Naive B cell (primary cell): ENCODE results near the gene DCN. TPM values are rescaled to one million over a fixed set of nuclear protein-coding genes. Genes with fewer than 3 reads are reported as not detected.

Experiments used
- ATAC-seq, 2 donors: fragments of 150-1000 bp; cut with Tn5 transposase; 2 replicates each; pipeline ENCODE4 v1.10.0; 2021; ENCODE audit warnings: low read depth in 2 of 2, mild to moderate bottlenecking in 2 of 2, moderate library complexity in 2 of 2
- DNase-seq: peaks from one replicate; pipeline ENCODE4 v3.0.0; 2022
- H3K27ac Mint-ChIP-seq, 6 donors: one replicate each; pipeline ENCODE4 v1.8.0; 2020 to 2022; ENCODE audit warnings: mild to moderate bottlenecking in 6 of 6, mixed read lengths in 6 of 6, moderate library complexity in 5 of 6, inconsistent platforms in 2 of 6
- H3K27me3 Mint-ChIP-seq, 3 donors: one replicate each; pipeline ENCODE4 v1.8.0; 2021 to 2022; ENCODE audit warnings: mixed read lengths in 3 of 3, mild to moderate bottlenecking in 1 of 3
- H3K36me3 Mint-ChIP-seq, 2 donors: one replicate each; pipeline ENCODE4 v1.8.0; 2020 to 2022; ENCODE audit warnings: mixed read lengths in 2 of 2, inconsistent platforms in 1 of 2, mild to moderate bottlenecking in 1 of 2
- H3K4me1 Mint-ChIP-seq, 3 donors: one replicate each; pipeline ENCODE4 v1.8.0; 2020 to 2022; ENCODE audit warnings: mixed read lengths in 3 of 3, inconsistent platforms in 1 of 3, mild to moderate bottlenecking in 1 of 3, moderate library complexity in 1 of 3
- H3K4me3 Mint-ChIP-seq, 8 donors: one replicate each; pipeline ENCODE4 v1.8.0; 2020 to 2022; ENCODE audit warnings: mild to moderate bottlenecking in 8 of 8, mixed read lengths in 8 of 8, moderate library complexity in 8 of 8, inconsistent platforms in 2 of 8
- H3K9me3 Mint-ChIP-seq, 7 donors: one replicate each; pipeline ENCODE4 v1.8.0; 2020 to 2022; ENCODE audit warnings: mixed read lengths in 7 of 7, mild to moderate bottlenecking in 5 of 7, inconsistent platforms in 2 of 7, moderate library complexity in 1 of 7
- polyA plus RNA-seq, 6 donors: library from polyadenylated mRNA; unstranded; fragments of 300-500 nt; fragmentation: Illumina TruSeq; gene quantifications; one replicate each; pipeline ENCODE4 v1.2.3, GENCODE V29; 2021; ENCODE audit warnings: low read depth in 6 of 6

Gene DCN
- polyA plus RNA-seq, 6 donors from 2014 or later = not detected

GRCh38 chr12:91142221-91142631 is 40.4 kb downstream of the DCN start:
- H3K36me3 Mint-ChIP-seq = no peaks in the 10 kb centered on the region
- H3K4me3 Mint-ChIP-seq = no peak overlapping the region
- DNase-seq (no peak), ATAC-seq (no peak)
- H3K27ac Mint-ChIP-seq = no peak overlapping the region
- H3K27me3 Mint-ChIP-seq = peaks cover 0 to 7% (median 0%) of the 10 kb centered on the region in 3 donors
- peaks cover 0 to 4% (median 0%) of the 10 kb centered on the region in 7 donors for H3K9me3 Mint-ChIP-seq
- no peaks in the 10 kb centered on the region for H3K4me1 Mint-ChIP-seq

DNA sequence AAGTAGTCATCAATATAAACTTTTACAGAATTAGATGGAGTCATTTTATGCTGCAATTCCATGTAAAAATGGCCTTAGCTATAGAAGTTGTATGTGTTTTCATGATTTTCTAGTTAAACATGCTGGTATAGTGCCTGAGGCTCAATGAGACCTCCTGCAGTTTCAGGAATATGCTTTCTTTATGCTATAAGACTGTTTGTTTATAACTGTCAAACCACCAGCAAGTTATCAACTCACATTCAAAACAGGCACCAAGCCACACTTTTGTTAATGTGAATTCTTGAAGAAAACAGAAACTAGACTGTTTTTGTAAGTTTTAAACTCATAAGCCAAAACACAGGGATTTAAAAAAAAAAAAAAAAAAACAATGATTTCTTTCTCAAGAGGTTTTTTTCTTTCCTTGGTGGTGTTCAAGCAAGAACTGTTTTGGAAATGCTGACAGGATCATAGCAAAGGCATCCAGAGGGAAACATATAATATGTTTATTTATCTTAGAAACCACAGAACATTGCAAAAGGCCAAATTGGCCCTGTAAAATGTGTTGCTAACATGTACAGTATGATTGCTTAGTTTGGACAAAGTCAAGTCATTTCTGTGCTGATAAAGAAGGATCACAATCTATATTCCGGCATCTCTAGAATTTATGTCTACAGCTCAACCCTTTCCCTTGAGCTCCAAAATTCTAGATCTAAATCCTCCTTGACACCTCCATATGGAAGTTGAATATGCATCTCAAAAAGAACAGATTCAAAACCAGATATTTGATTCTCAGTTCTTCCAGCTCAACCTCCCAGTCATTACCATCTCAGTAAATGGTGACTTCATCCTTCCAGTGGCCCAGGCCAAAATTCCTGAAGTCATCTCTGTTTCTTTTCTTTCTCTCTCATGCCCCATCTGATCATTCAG is 42.3 kb downstream of the DCN start:
- Mint-ChIP-seq H3K9me3 (peaks cover 0 to 2% (median 0%) of the 10 kb centered on the region in 7 donors), H3K4me1 (no peaks in the 10 kb centered on the region), H3K4me3 (no peak overlapping the region), H3K27me3 (peaks cover 0 to 3% (median 0%) of the 10 kb centered on the region in 3 donors), H3K36me3 (no peaks in the 10 kb centered on the region), H3K27ac (no peak overlapping the region)
- ATAC-seq (no peak), DNase-seq (no peak)

DNA sequence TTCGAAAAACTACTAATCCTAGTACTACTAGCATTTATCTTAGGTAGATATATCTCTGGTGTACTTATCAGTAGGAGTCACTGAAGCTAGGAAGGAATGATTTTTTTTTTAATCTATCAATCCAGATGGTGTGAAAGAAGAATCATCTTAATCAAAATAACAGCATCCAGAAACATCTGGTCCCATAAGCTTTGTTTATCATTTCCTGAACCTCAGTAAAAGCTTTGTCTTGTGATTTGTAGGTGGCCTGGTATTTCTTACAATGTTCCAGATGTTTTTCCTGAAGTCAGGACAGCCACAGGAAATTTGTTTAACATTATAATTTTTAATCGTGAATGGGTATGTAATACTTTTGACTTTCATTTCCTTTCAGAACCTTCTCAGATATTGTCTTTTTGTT is 43.3 kb downstream of the DCN start:
- Mint-ChIP-seq H3K27ac (no peak overlapping the region), H3K9me3 (peaks cover 0 to 6% (median 0%) of the 10 kb centered on the region in 7 donors), H3K36me3 (no peaks in the 10 kb centered on the region), H3K4me3 (no peak overlapping the region), H3K27me3 (peaks cover 0 to 3% (median 0%) of the 10 kb centered on the region in 3 donors), H3K4me1 (no peaks in the 10 kb centered on the region)
- DNase-seq (no peak), ATAC-seq (no peak)

- ATAC-seq (no peak), DNase-seq (no peak)
- H3K36me3 Mint-ChIP-seq = no peaks in the 10 kb centered on the region
- peaks cover 0 to 3% (median 0%) of the 10 kb centered on the region in 3 donors for H3K27me3 Mint-ChIP-seq
- no peak overlapping the region for H3K4me3 Mint-ChIP-seq
- no peaks in the 10 kb centered on the region for H3K4me1 Mint-ChIP-seq
- peaks cover 0 to 6% (median 0%) of the 10 kb centered on the region in 7 donors for H3K9me3 Mint-ChIP-seq
- H3K27ac Mint-ChIP-seq = no peak overlapping the region
Observed at GRCh38 chr12:91138337-91138920, 44.2 kb downstream of the DCN start.

DNA sequence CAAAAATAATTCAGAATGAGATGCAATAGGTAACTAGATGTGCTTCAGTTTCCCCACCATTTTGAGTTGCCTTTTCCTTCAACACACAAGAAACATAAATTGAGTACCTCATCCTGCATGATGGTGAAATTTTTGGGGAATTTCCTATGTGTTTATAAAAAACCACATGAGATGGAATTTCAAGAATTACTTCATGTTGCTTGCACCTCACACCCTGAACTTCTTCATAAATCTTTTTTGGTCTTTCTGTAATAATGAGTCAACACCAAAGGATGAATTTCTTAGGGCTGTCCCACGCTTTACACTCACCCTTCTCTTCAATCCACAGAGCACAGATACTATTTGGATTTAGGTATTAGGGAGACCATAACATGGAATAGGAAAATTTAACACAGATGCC is 48.7 kb downstream of the DCN start:
- no peaks in the 10 kb centered on the region for H3K36me3 Mint-ChIP-seq
- H3K27me3 Mint-ChIP-seq = peaks cover 0 to 17% (median 3%) of the 10 kb centered on the region in 3 donors
- H3K27ac Mint-ChIP-seq = no peak overlapping the region
- no peak overlapping the region for H3K4me3 Mint-ChIP-seq
- H3K9me3 Mint-ChIP-seq = peaks cover 0 to 6% (median 4%) of the 10 kb centered on the region in 7 donors
- no peak for ATAC-seq
- no peak for DNase-seq
- H3K4me1 Mint-ChIP-seq = peaks cover 0 to 3% (median 0%) of the 10 kb centered on the region in 3 donors

DNA sequence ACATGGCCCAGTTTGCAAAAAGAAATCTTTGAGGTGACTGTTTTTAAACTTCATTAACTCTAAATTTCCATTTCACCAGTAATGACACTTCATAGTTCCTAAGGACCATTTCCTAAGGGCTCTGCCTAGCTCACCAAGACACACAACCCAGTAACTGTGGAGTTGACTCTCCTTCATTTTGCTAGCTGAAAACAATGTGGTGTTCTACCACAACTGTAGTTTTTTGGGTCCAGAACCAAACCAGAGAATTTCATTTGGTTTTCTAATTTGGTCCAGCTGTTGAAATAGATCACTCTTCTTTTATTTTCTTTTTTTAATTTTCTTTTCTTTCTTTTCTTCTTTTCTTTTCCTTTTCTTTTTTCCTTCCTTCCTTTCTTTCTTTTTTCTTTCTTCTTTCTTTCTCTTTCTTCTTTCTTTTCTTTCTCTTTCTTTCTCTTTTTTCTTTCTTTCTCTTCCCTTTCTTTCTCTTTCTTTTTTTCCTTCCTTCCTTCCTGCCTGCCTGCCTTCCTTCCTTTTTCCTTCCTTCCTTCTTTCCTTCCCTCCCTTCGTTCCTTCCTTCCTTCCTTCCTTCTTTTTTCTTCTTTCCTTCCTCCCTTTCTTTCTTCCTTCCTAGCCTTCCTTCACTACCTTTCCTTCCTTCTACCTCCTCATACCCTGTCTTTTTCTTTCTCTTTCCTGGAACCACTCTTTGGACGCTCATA is 52.8 kb downstream of the DCN start:
- H3K27ac Mint-ChIP-seq = no peak overlapping the region
- H3K36me3 Mint-ChIP-seq = no peaks in the 10 kb centered on the region
- H3K4me1 Mint-ChIP-seq = peaks cover 0 to 3% (median 0%) of the 10 kb centered on the region in 3 donors
- no peak overlapping the region for H3K4me3 Mint-ChIP-seq
- peaks cover 0 to 17% (median 3%) of the 10 kb centered on the region in 3 donors for H3K27me3 Mint-ChIP-seq
- ATAC-seq = no peak
- no peak for DNase-seq
- H3K9me3 Mint-ChIP-seq = peaks cover 0 to 4% (median 2%) of the 10 kb centered on the region in 7 donors

GRCh38 chr12:91127751-91128150 is 54.9 kb downstream of the DCN start:
- DNase-seq (no peak), ATAC-seq (no peak)
- Mint-ChIP-seq H3K27ac (no peak overlapping the region), H3K9me3 (peaks cover 0 to 4% (median 2%) of the 10 kb centered on the region in 7 donors), H3K4me3 (no peak overlapping the region), H3K27me3 (peaks cover 0 to 17% (median 3%) of the 10 kb centered on the region in 3 donors), H3K36me3 (no peaks in the 10 kb centered on the region), H3K4me1 (peaks cover 0 to 3% (median 0%) of the 10 kb centered on the region in 3 donors)

- H3K27me3 Mint-ChIP-seq = peaks cover 0 to 17% (median 6%) of the 10 kb centered on the region in 3 donors
- no peak for DNase-seq
Observed at GRCh38 chr12:91127306-91127705, 55.3 kb downstream of the DCN start.

DNA sequence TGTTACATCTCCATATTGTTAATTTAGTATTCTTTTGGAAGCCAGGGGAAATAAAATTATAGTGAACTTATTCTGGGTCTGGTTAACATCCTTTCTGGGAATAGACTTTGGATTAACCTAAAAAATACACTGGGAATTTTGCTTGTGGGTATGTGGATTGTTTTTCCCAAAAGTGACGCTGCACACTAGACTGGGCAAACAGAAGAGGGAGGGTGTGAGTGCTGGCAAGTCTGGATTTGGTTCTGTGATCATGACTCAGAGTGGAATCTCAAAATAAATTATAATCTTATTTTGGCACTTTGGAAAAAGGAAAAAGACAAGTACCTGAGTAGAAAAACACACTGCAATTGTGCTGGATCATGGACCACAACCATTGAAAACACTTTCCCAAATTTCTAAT is 56.1 kb downstream of the DCN start:
- DNase-seq (no peak), ATAC-seq (no peak)
- Mint-ChIP-seq H3K27ac (no peak overlapping the region), H3K27me3 (peaks cover 0 to 17% (median 3%) of the 10 kb centered on the region in 3 donors), H3K4me1 (peaks cover 0 to 3% (median 0%) of the 10 kb centered on the region in 3 donors), H3K4me3 (no peak overlapping the region), H3K36me3 (no peaks in the 10 kb centered on the region), H3K9me3 (peaks cover 0 to 4% (median 2%) of the 10 kb centered on the region in 7 donors)

More at GRCh38 chr12:91127306-91127705, 55.3 kb downstream of the DCN start:
- ATAC-seq = no peak
- H3K4me3 Mint-ChIP-seq = no peak overlapping the region
- H3K36me3 Mint-ChIP-seq = no peaks in the 10 kb centered on the region
- H3K9me3 Mint-ChIP-seq = peaks cover 0 to 4% (median 2%) of the 10 kb centered on the region in 7 donors
- no peak overlapping the region for H3K27ac Mint-ChIP-seq
- peaks cover 0 to 3% (median 0%) of the 10 kb centered on the region in 3 donors for H3K4me1 Mint-ChIP-seq

DNA sequence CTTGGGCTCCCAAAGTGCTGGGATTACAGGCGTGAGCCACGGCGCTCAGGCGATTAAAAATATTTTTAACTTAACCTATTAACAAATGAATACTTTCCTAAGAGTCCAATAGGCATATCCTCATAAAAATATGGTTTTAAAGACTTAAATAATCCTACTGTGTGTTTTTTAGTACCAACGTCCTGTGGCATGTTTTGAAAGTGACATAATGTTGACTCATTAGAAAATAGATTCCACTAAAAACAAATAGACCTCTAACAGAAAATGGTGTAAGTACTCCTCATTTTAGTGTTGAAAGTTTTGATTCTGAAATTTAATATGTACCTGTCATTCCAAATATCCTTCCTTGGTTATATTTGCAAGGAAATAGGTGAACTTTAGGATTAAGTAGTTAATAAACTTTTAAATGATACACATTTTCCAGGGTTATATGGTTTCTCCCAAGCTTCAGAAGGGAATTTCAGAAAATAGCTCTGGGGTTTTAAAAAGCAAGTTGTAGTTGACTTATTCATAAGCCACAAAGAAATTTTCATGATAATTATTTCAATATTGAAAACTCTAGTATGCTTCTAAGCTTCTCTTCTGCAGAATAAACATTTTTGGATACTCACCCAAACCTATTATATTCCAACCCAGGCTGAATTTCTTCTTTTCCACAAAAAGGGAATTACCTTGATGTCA is 59.2 kb downstream of the DCN start:
- Mint-ChIP-seq H3K4me1 (no peaks in the 10 kb centered on the region), H3K9me3 (peaks cover 0 to 3% (median 0%) of the 10 kb centered on the region in 7 donors), H3K36me3 (no peaks in the 10 kb centered on the region), H3K27ac (no peak overlapping the region), H3K4me3 (no peak overlapping the region), H3K27me3 (peaks cover 0 to 3% (median 0%) of the 10 kb centered on the region in 3 donors)
- ATAC-seq = no peak
- DNase-seq = no peak

GRCh38 chr12:91120781-91121180 is 61.8 kb downstream of the DCN start:
- no peak for DNase-seq
- peaks cover 0 to 3% (median 0%) of the 10 kb centered on the region in 7 donors for H3K9me3 Mint-ChIP-seq
- H3K27ac Mint-ChIP-seq = peak overlapping the region in 1 of 6 donors; percentile 83
- H3K27me3 Mint-ChIP-seq = peaks cover 0 to 3% (median 0%) of the 10 kb centered on the region in 3 donors
- H3K36me3 Mint-ChIP-seq = no peaks in the 10 kb centered on the region
- ATAC-seq = no peak
- no peak overlapping the region for H3K4me3 Mint-ChIP-seq
- no peaks in the 10 kb centered on the region for H3K4me1 Mint-ChIP-seq

- Mint-ChIP-seq H3K27me3 (peaks cover 0 to 3% (median 0%) of the 10 kb centered on the region in 3 donors), H3K27ac (no peak overlapping the region), H3K36me3 (no peaks in the 10 kb centered on the region), H3K4me3 (no peak overlapping the region), H3K4me1 (no peaks in the 10 kb centered on the region), H3K9me3 (no peaks in the 10 kb centered on the region)
- DNase-seq (no peak), ATAC-seq (no peak)
Observed at GRCh38 chr12:91119089-91119488, 63.5 kb downstream of the DCN start.

- Mint-ChIP-seq H3K4me1 (no peaks in the 10 kb centered on the region), H3K4me3 (no peak overlapping the region), H3K27me3 (no peaks in the 10 kb centered on the region), H3K36me3 (no peaks in the 10 kb centered on the region), H3K27ac (no peak overlapping the region), H3K9me3 (no peaks in the 10 kb centered on the region)
- ATAC-seq = no peak
- no peak for DNase-seq
Observed at GRCh38 chr12:91113621-91114020, 69.0 kb downstream of the DCN start.
